ENCODE data around the gene MRS2.

The MRS2 gene

DNA sequence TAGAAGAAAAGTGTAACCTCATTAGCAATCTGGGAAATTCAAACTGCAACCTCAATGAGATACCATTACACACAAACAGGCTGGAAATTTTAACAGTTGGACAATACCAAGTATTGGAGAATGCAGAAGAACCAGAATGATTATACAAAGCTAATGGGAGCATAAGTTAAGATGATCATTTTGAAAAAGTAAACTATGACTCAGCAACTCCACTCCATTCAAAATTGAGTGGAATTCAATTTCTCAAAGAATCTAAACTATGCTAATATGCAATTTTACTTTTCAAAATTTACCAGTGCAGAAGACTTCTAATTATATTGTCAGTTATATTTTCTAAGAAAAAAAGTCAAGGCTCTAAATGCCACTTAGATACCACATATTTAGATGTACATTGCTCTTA lies 69.4 kb downstream of the MRS2 start:
- H3K27ac Mint-ChIP-seq (ENCODE audit: low read depth), result no peak overlapping the region
- no peak overlapping the region for H3K4me3 Mint-ChIP-seq

More for the DNA sequence above, 69.4 kb downstream of the MRS2 start:
- peaks cover 2% of the 10 kb centered on the region for H3K36me3 Mint-ChIP-seq (ENCODE audit: insufficient read depth)
- ATAC-seq (replicated peaks; ENCODE audit: extremely low read depth, poor library complexity, severe bottlenecking), result no peak
- no peaks in the 10 kb centered on the region for H3K9me3 Mint-ChIP-seq
- no peaks in the 10 kb centered on the region for H3K4me1 Mint-ChIP-seq
- DNase-seq (ENCODE audit: low spot score in 2 of 2), result no peak
- H3K27me3 Mint-ChIP-seq, result no peaks in the 10 kb centered on the region
